IPS-NIHi7 (cell line): ENCODE measurements around the gene CLDN9.

Experiments used
- DNase-seq: peaks from one replicate; pipeline ENCODE4 v3.0.0; 2012; ENCODE audit warnings: mixed read lengths; ENCODE audit errors: extremely low spot score

CLDN9 gene

GRCh38 chr16:2996298-2996697 lies 16.4 kb upstream of the CLDN9 start:
- no peak for DNase-seq

GRCh38 chr16:2999929-3000328 lies 12.8 kb upstream of the CLDN9 start:
- no peak for DNase-seq

- no peak for DNase-seq
Observed at GRCh38 chr16:3000540-3000939, 12.2 kb upstream of the CLDN9 start.

GRCh38 chr16:3001316-3001715 lies 11.4 kb upstream of the CLDN9 start:
- DNase-seq, result no peak

GRCh38 chr16:3003582-3004270 lies 9.0 kb upstream of the CLDN9 start:
- peak; percentile 98 for DNase-seq

GRCh38 chr16:3004319-3004718 lies 8.4 kb upstream of the CLDN9 start:
- DNase-seq, result no peak

GRCh38 chr16:3004781-3005284 lies 7.9 kb upstream of the CLDN9 start:
- no peak for DNase-seq

GRCh38 chr16:3007059-3007956 lies 5.4 kb upstream of the CLDN9 start:
- DNase-seq, result peak; percentile 25

- DNase-seq, result peak; percentile 75
Observed at GRCh38 chr16:3007957-3008689, 4.6 kb upstream of the CLDN9 start.

- no peak for DNase-seq
Observed at GRCh38 chr16:3008690-3009037, 4.1 kb upstream of the CLDN9 start.

GRCh38 chr16:3009568-3010390 lies 2.9 kb upstream of the CLDN9 start:
- DNase-seq, result peak; percentile 71

GRCh38 chr16:3010510-3010909 lies 2.2 kb upstream of the CLDN9 start:
- no peak for DNase-seq

- no peak for DNase-seq
Observed at GRCh38 chr16:3012246-3012645, 477 bp upstream of the CLDN9 start.

- DNase-seq, result no peak
Observed at GRCh38 chr16:3013491-3013951, 798 bp downstream of the CLDN9 start.

GRCh38 chr16:3013998-3014690 lies 1.4 kb downstream of the CLDN9 start:
- no peak for DNase-seq

- DNase-seq, result no peak
Observed at GRCh38 chr16:3014971-3015370, 2.2 kb downstream of the CLDN9 start.

- DNase-seq, result no peak
Observed at GRCh38 chr16:3015865-3016521, 3.3 kb downstream of the CLDN9 start.

GRCh38 chr16:3017344-3017743 lies 4.6 kb downstream of the CLDN9 start:
- no peak for DNase-seq

GRCh38 chr16:3017794-3018506 lies 5.2 kb downstream of the CLDN9 start, which contains the start of gene CLDN6:
Gene CLDN6, minus strand, starts transcription at chr16:3018183. Its CDS starts 2,162 bp downstream, at chr16:3016021.
- DNase-seq, result peak; percentile 81
